ENCODE measurements around the gene CLASP1. TPM values are rescaled to one million over a fixed set of nuclear protein-coding genes. Genes with fewer than 3 reads are reported as not detected.
A peak's percentile ranks its signal among the peaks of the same experiment; 100 is the strongest.

The CLASP1 gene
- total RNA-seq, 1 experiment from 2014 or later, result 81.9 TPM

- intact Hi-C loops (cut with micrococcal nuclease), result no loop called here
These were observed 261.5 kb downstream of the CLASP1 start for GRCh38 chr2:121387591-121388325.

GRCh38 chr2:121386707-121387106, 262.6 kb downstream of the CLASP1 start:
- H3K9me3 Mint-ChIP-seq (ENCODE audit: unreplicated experiment), result no peaks in the 10 kb centered on the region
- peak overlapping the region; percentile 35 for H3K4me3 Mint-ChIP-seq (ENCODE audit: unreplicated experiment)
- BruUV-seq (replicated peaks), result no TSS peak
- peaks cover 57% of the 10 kb centered on the region for H3K36me3 Mint-ChIP-seq (ENCODE audit: insufficient read depth, unreplicated experiment)
- no peaks in the 10 kb centered on the region for H3K27me3 Mint-ChIP-seq (ENCODE audit: insufficient read depth, unreplicated experiment)
- DNase-seq (ENCODE audit: unreplicated experiment), result peak; percentile 44
- H3K27ac Mint-ChIP-seq (ENCODE audit: low read depth, unreplicated experiment), result peak overlapping the region; percentile 75
- POLR2A ChIA-PET, result interaction anchor here (0.6 to 1.9 kb wide), 4 partner anchors 22 to 335 kb away, joined by 3 to 8 read pairs (median 4); partner anchors contain the start of gene RNU4ATAC
- no peak for TF ChIP-seq CTCF (IDR thresholded peaks at IDR 0.05; ENCODE audit: unreplicated experiment)
- intact Hi-C loops (cut with micrococcal nuclease), result no loop called here
- CTCF ChIA-PET, result interaction anchor here (1.1 to 2.2 kb wide), 3 partner anchors 16 to 291 kb away, joined by 3 to 10 read pairs (median 4); no protein-coding TSS in a partner anchor
- H3K4me1 Mint-ChIP-seq (ENCODE audit: insufficient read depth, unreplicated experiment), result peaks cover 22% of the 10 kb centered on the region

More at GRCh38 chr2:121387591-121388325, 261.5 kb downstream of the CLASP1 start:
- BruUV-seq (replicated peaks), result no TSS peak
- peak overlapping the region; percentile 75 for H3K27ac Mint-ChIP-seq (ENCODE audit: low read depth, unreplicated experiment)
- ChIA-PET POLR2A (interaction anchor here (1.0 to 1.2 kb wide), 4 partner anchors 8 to 293 kb away, joined by 3 to 5 read pairs (median 3); no protein-coding TSS in a partner anchor), CTCF (no interaction called here)
- no peaks in the 10 kb centered on the region for H3K9me3 Mint-ChIP-seq (ENCODE audit: unreplicated experiment)
- H3K4me1 Mint-ChIP-seq (ENCODE audit: insufficient read depth, unreplicated experiment), result peaks cover 22% of the 10 kb centered on the region
- no peak for TF ChIP-seq CTCF (IDR thresholded peaks at IDR 0.05; ENCODE audit: unreplicated experiment)
- H3K36me3 Mint-ChIP-seq (ENCODE audit: insufficient read depth, unreplicated experiment), result peaks cover 52% of the 10 kb centered on the region
- no peak overlapping the region for H3K4me3 Mint-ChIP-seq (ENCODE audit: unreplicated experiment)
- H3K27me3 Mint-ChIP-seq (ENCODE audit: insufficient read depth, unreplicated experiment), result no peaks in the 10 kb centered on the region
- DNase-seq (ENCODE audit: unreplicated experiment), result no peak

GRCh38 chr2:121386102-121386501, 263.2 kb downstream of the CLASP1 start:
- intact Hi-C loops (cut with micrococcal nuclease), result no loop called here
- CTCF ChIA-PET, result interaction anchor here (0.7 to 2.2 kb wide), 5 partner anchors 16 to 309 kb away, joined by 3 to 10 read pairs (median 3); no protein-coding TSS in a partner anchor
- no peaks in the 10 kb centered on the region for H3K9me3 Mint-ChIP-seq (ENCODE audit: unreplicated experiment)
- DNase-seq (ENCODE audit: unreplicated experiment), result no peak
- H3K4me3 Mint-ChIP-seq (ENCODE audit: unreplicated experiment), result no peak overlapping the region
- TF ChIP-seq CTCF (IDR thresholded peaks at IDR 0.05; ENCODE audit: unreplicated experiment), result no peak
- POLR2A ChIA-PET, result interaction anchor here (1.1 to 1.9 kb wide), 3 partner anchors 22 to 336 kb away, joined by 3 to 8 read pairs (median 4); partner anchors contain the start of gene RNU4ATAC
- H3K27ac Mint-ChIP-seq (ENCODE audit: low read depth, unreplicated experiment), result peak overlapping the region; percentile 75
- no TSS peak for BruUV-seq (replicated peaks)
- H3K27me3 Mint-ChIP-seq (ENCODE audit: insufficient read depth, unreplicated experiment), result no peaks in the 10 kb centered on the region
- H3K36me3 Mint-ChIP-seq (ENCODE audit: insufficient read depth, unreplicated experiment), result peaks cover 64% of the 10 kb centered on the region
- peaks cover 22% of the 10 kb centered on the region for H3K4me1 Mint-ChIP-seq (ENCODE audit: insufficient read depth, unreplicated experiment)

GRCh38 chr2:121382744-121383143, 266.5 kb downstream of the CLASP1 start:
- POLR2A ChIA-PET, result no interaction called here
- Mint-ChIP-seq H3K36me3 (ENCODE audit: insufficient read depth, unreplicated experiment) (peaks cover 88% of the 10 kb centered on the region), H3K9me3 (ENCODE audit: unreplicated experiment) (no peaks in the 10 kb centered on the region), H3K27ac (ENCODE audit: low read depth, unreplicated experiment) (no peak overlapping the region), H3K4me3 (ENCODE audit: unreplicated experiment) (no peak overlapping the region), H3K27me3 (ENCODE audit: insufficient read depth, unreplicated experiment) (no peaks in the 10 kb centered on the region), H3K4me1 (ENCODE audit: insufficient read depth, unreplicated experiment) (peaks cover 22% of the 10 kb centered on the region)
- intact Hi-C loops (cut with micrococcal nuclease), result no loop called here
- BruUV-seq (replicated peaks), result no TSS peak
- DNase-seq (ENCODE audit: unreplicated experiment), result no peak
- TF ChIP-seq CTCF (IDR thresholded peaks at IDR 0.05; ENCODE audit: unreplicated experiment), result no peak
- CTCF ChIA-PET, result interaction anchor here (0.6 to 2.1 kb wide), 3 partner anchors 10 to 297 kb away, joined by 3 to 5 read pairs (median 4); no protein-coding TSS in a partner anchor

All from MCF 10A (cell line).